ENCODE results near the gene TMEM95.
"Not testable (repeated sequence)": the region's sequence is repeated elsewhere in the genome, so short reads cannot be mapped to it uniquely, and the experiment has no call there.

TMEM95 gene

DNA sequence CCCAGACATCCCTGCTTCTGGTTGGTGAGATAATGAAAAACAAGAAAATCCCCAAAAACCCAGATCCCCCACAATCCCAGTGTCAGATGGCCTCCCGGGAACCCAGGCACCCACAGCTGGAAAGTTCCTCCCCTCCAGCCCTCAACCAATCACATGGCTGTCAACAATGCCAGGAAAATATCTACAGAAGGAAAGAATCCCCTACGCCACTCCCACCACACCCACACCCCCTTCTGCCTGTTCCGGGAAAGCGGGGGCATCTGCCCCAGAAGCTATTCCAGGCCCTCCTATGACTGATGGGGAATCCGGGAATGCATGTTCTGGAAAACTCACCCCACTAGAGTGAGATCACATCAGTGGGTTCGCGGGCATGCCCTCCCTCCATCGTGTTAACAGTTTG is 1.8 kb downstream of the TMEM95 start:
- no peak for DNase-seq

DNA sequence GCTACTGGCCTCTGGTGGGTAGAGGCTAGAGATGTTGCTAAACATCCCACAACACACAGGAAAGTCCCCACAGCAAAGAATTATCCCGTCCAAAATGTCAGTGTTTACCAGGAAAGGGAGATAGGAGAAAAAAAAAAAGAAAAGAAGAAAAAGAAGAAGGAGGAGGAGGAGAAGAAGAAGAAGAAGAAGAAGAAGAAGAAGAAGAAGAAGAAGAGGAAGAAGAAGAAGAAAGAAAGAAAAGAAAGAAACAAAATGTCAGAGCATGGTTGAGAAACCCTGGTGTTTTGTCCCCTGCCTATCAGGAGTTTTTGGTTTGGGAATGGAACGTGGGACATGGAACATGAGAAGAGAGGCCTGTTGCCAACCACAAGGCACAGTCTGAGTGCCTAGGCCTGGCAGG is 2.4 kb downstream of the TMEM95 start:
- Histone ChIP-seq H3K4me1 (ENCODE audit: insufficient read depth, low read length) (peaks cover 7% of the 10 kb centered on the region), H3K36me3 (ENCODE audit: insufficient read depth, low read length) (no peaks in the 10 kb centered on the region), H4K20me1 (ENCODE audit: insufficient read depth, low read length) (no peaks in the 10 kb centered on the region), H3K79me2 (ENCODE audit: insufficient read depth, low read length) (no peaks in the 10 kb centered on the region), H3K9me3 (ENCODE audit: insufficient read depth, low read length, severe bottlenecking) (no peaks in the 10 kb centered on the region), H3K27me3 (ENCODE audit: insufficient read depth, low read length, poor library complexity) (no peaks in the 10 kb centered on the region), H3K9ac (ENCODE audit: low read depth, low read length) (no peak overlapping the region), H3K4me3 (ENCODE audit: low read depth in 1 of 2, low read length in 2 of 2) (no peak overlapping the region), H3K4me2 (ENCODE audit: insufficient read depth, low read length) (no peak overlapping the region), H3K27ac (ENCODE audit: low read length) (no peak overlapping the region), H2AFZ (ENCODE audit: low read depth, low read length) (no peak overlapping the region)
- no peak for DNase-seq
- ATAC-seq (ENCODE audit: insufficient read depth, low read depth), result no peak
- TF ChIP-seq, protein P1, sequence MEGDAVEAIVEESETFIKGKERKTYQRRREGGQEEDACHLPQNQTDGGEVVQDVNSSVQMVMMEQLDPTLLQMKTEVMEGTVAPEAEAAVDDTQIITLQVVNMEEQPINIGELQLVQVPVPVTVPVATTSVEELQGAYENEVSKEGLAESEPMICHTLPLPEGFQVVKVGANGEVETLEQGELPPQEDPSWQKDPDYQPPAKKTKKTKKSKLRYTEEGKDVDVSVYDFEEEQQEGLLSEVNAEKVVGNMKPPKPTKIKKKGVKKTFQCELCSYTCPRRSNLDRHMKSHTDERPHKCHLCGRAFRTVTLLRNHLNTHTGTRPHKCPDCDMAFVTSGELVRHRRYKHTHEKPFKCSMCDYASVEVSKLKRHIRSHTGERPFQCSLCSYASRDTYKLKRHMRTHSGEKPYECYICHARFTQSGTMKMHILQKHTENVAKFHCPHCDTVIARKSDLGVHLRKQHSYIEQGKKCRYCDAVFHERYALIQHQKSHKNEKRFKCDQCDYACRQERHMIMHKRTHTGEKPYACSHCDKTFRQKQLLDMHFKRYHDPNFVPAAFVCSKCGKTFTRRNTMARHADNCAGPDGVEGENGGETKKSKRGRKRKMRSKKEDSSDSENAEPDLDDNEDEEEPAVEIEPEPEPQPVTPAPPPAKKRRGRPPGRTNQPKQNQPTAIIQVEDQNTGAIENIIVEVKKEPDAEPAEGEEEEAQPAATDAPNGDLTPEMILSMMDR (IDR thresholded peaks at IDR 0.05; ENCODE audit: borderline replicate concordance, extremely low read depth, low read length, poor library complexity, severe bottlenecking), result no peak
- no peak for TF ChIP-seq EZH2 (IDR thresholded peaks at IDR 0.05; ENCODE audit: borderline replicate concordance, low read depth, low read length, severe bottlenecking)

More for the DNA sequence above, 1.8 kb downstream of the TMEM95 start:
- H4K20me1 ChIP-seq (ENCODE audit: insufficient read depth, low read length), result no peaks in the 10 kb centered on the region
- no peak overlapping the region for H3K27ac ChIP-seq (ENCODE audit: low read length)
- H3K9me3 ChIP-seq (ENCODE audit: insufficient read depth, low read length, severe bottlenecking), result no peaks in the 10 kb centered on the region
- H3K4me3 ChIP-seq (ENCODE audit: low read depth in 1 of 2, low read length in 2 of 2), result no peak overlapping the region
- TF ChIP-seq, protein P1 (IDR thresholded peaks at IDR 0.05; ENCODE audit: borderline replicate concordance, extremely low read depth, low read length, poor library complexity, severe bottlenecking), result no peak
- TF ChIP-seq EZH2 (IDR thresholded peaks at IDR 0.05; ENCODE audit: borderline replicate concordance, low read depth, low read length, severe bottlenecking), result no peak
- H3K36me3 ChIP-seq (ENCODE audit: insufficient read depth, low read length), result no peaks in the 10 kb centered on the region; the same call in 1 of the 2 replicates
- H3K9ac ChIP-seq (ENCODE audit: low read depth, low read length), result no peak overlapping the region
- H3K4me1 ChIP-seq (ENCODE audit: insufficient read depth, low read length), result peaks cover 7% of the 10 kb centered on the region
- H3K4me2 ChIP-seq (ENCODE audit: insufficient read depth, low read length), result no peak overlapping the region
- H3K79me2 ChIP-seq (ENCODE audit: insufficient read depth, low read length), result no peaks in the 10 kb centered on the region
- H3K27me3 ChIP-seq (ENCODE audit: insufficient read depth, low read length, poor library complexity), result no peaks in the 10 kb centered on the region
- no peak overlapping the region for H2AFZ ChIP-seq (ENCODE audit: low read depth, low read length)
- ATAC-seq (ENCODE audit: insufficient read depth, low read depth), result no peak

- Histone ChIP-seq H3K4me2 (ENCODE audit: insufficient read depth, low read length) (no peak overlapping the region), H3K79me2 (ENCODE audit: insufficient read depth, low read length) (no peaks in the 10 kb centered on the region), H3K27me3 (ENCODE audit: insufficient read depth, low read length, poor library complexity) (no peaks in the 10 kb centered on the region), H3K4me1 (ENCODE audit: insufficient read depth, low read length) (no peaks in the 10 kb centered on the region), H3K27ac (ENCODE audit: low read length) (no peak overlapping the region), H4K20me1 (ENCODE audit: insufficient read depth, low read length) (no peaks in the 10 kb centered on the region), H3K9me3 (ENCODE audit: insufficient read depth, low read length, severe bottlenecking) (no peaks in the 10 kb centered on the region), H3K36me3 (ENCODE audit: insufficient read depth, low read length) (no peaks in the 10 kb centered on the region), H3K9ac (ENCODE audit: low read depth, low read length) (no peak overlapping the region), H2AFZ (ENCODE audit: low read depth, low read length) (no peak overlapping the region), H3K4me3 (ENCODE audit: low read depth in 1 of 2, low read length in 2 of 2) (no peak overlapping the region)
- no peak for TF ChIP-seq EZH2 (IDR thresholded peaks at IDR 0.05; ENCODE audit: borderline replicate concordance, low read depth, low read length, severe bottlenecking)
- TF ChIP-seq, protein P1 (IDR thresholded peaks at IDR 0.05; ENCODE audit: borderline replicate concordance, extremely low read depth, low read length, poor library complexity, severe bottlenecking), result no peak
- ATAC-seq (ENCODE audit: insufficient read depth, low read depth), result no peak
- no peak for DNase-seq
Observed at GRCh38 chr17:7361906-7362305, 7.0 kb downstream of the TMEM95 start.

DNA sequence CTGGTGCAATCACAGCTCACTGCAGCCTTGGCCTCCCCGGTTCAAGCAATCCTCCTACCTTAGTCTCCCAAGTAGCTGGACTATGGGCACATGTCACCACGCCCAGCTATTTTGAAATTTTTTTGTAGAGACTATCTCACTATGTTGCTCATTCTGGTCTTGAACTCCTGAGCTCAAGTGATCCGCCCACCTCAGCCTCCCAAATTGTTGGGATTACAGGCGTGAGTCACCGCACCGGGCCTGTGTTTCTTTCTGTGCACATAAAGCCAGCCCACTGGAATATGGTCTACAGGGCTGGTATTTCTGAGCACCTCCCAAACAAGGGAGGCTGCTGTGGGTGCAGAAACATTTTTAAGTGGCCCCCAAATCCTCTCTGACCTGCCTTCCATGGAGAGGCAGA is 8.4 kb downstream of the TMEM95 start:
- Histone ChIP-seq H3K27me3 (ENCODE audit: insufficient read depth, low read length, poor library complexity) (no peaks in the 10 kb centered on the region), H3K27ac (ENCODE audit: low read length) (no peak overlapping the region), H4K20me1 (ENCODE audit: insufficient read depth, low read length) (no peaks in the 10 kb centered on the region), H3K36me3 (ENCODE audit: insufficient read depth, low read length) (no peaks in the 10 kb centered on the region), H3K9ac (ENCODE audit: low read depth, low read length) (no peak overlapping the region), H3K9me3 (ENCODE audit: insufficient read depth, low read length, severe bottlenecking) (no peaks in the 10 kb centered on the region), H3K79me2 (ENCODE audit: insufficient read depth, low read length) (no peaks in the 10 kb centered on the region), H3K4me1 (ENCODE audit: insufficient read depth, low read length) (no peaks in the 10 kb centered on the region), H3K4me2 (ENCODE audit: insufficient read depth, low read length) (no peak overlapping the region), H3K4me3 (ENCODE audit: low read depth in 1 of 2, low read length in 2 of 2) (no peak overlapping the region), H2AFZ (ENCODE audit: low read depth, low read length) (no peak overlapping the region)
- DNase-seq (no peak), ATAC-seq (ENCODE audit: insufficient read depth, low read depth) (no peak)
- TF ChIP-seq, protein P1 (IDR thresholded peaks at IDR 0.05; ENCODE audit: borderline replicate concordance, extremely low read depth, low read length, poor library complexity, severe bottlenecking), result no peak
- TF ChIP-seq EZH2 (IDR thresholded peaks at IDR 0.05; ENCODE audit: borderline replicate concordance, low read depth, low read length, severe bottlenecking), result no peak

GRCh38 chr17:7365963-7366362 is 11.0 kb downstream of the TMEM95 start:
- not testable (repeated sequence) for H3K4me1 ChIP-seq (ENCODE audit: insufficient read depth, low read length); H3K36me3 ChIP-seq (ENCODE audit: insufficient read depth, low read length); H3K9me3 ChIP-seq (ENCODE audit: insufficient read depth, low read length, severe bottlenecking); DNase-seq; H3K79me2 ChIP-seq (ENCODE audit: insufficient read depth, low read length); H2AFZ ChIP-seq (ENCODE audit: low read depth, low read length); H3K4me3 ChIP-seq (ENCODE audit: low read depth in 1 of 2, low read length in 2 of 2); ATAC-seq (ENCODE audit: insufficient read depth, low read depth); H4K20me1 ChIP-seq (ENCODE audit: insufficient read depth, low read length); H3K27ac ChIP-seq (ENCODE audit: low read length); H3K4me2 ChIP-seq (ENCODE audit: insufficient read depth, low read length); H3K9ac ChIP-seq (ENCODE audit: low read depth, low read length); H3K27me3 ChIP-seq (ENCODE audit: insufficient read depth, low read length, poor library complexity)

Measured in DND-41 (cell line).